GM23338 (cell line): ENCODE results near the gene TEN1. TPM values are rescaled to one million over a fixed set of nuclear protein-coding genes. Genes with fewer than 3 reads are reported as not detected.

Source experiments
- ATAC-seq: fragments of 200-7000 bp; cut with Tn5 transposase; 3 replicates; pipeline ENCODE4 v1.9.1; 2020
- DNase-seq: peaks from one replicate; pipeline ENCODE4 v3.0.0-alpha.2; 2015; ENCODE audit warnings: low spot score
- H2AFZ ChIP-seq: fragments of 200-600 bp; sonication (generic); 2 replicates; pipeline ENCODE4 v1.8.0; 2016; ENCODE audit warnings: antibody characterized with exemption, mild to moderate bottlenecking, moderate library complexity
- H3F3A ChIP-seq: fragments of 200-600 bp; sonication (generic); replicated peaks from 2 replicates; pipeline ENCODE4 v1.8.0; 2017; ENCODE audit warnings: antibody characterized with exemption, mixed run types, low read depth
- H3K27ac ChIP-seq: fragments of 200-600 bp; sonication (generic); 2 replicates; pipeline ENCODE4 v1.6.1; 2016; ENCODE audit warnings: low read depth
- H3K27me3 ChIP-seq: fragments of 200-600 bp; sonication (generic); 2 replicates; pipeline ENCODE4 v1.8.0; 2016; ENCODE audit warnings: mild to moderate bottlenecking, mixed run types, moderate library complexity; ENCODE audit not compliant: insufficient read depth
- H3K36me3 ChIP-seq: fragments of 200-600 bp; sonication (generic); 2 replicates; pipeline ENCODE4 v1.8.0; 2016; ENCODE audit warnings: mild to moderate bottlenecking; ENCODE audit not compliant: insufficient read depth
- H3K4me1 ChIP-seq: fragments of 200-600 bp; sonication (generic); 2 replicates; pipeline ENCODE4 v1.8.0; 2016; ENCODE audit warnings: mild to moderate bottlenecking, moderate library complexity; ENCODE audit not compliant: insufficient read depth
- H3K4me2 ChIP-seq: fragments of 200-600 bp; sonication (generic); 2 replicates; pipeline ENCODE4 v1.7.1; 2017; ENCODE audit warnings: mixed run types
- H3K4me3 ChIP-seq: fragments of 200-600 bp; sonication (generic); 2 replicates; pipeline ENCODE4 v1.6.1; 2016; ENCODE audit warnings: mixed run types
- H3K79me2 ChIP-seq: fragments of 200-600 bp; sonication (generic); replicated peaks from 2 replicates; pipeline ENCODE4 v1.8.0; 2017; ENCODE audit warnings: mild to moderate bottlenecking; ENCODE audit not compliant: insufficient read depth
- H3K9me2 ChIP-seq: fragments of 200-600 bp; sonication (generic); 2 replicates; pipeline ENCODE4 v1.8.0; 2017; ENCODE audit not compliant: insufficient read depth
- H4K20me1 ChIP-seq: fragments of 200-600 bp; sonication (generic); replicated peaks from 2 replicates; pipeline ENCODE4 v1.8.0; 2017; ENCODE audit warnings: mild to moderate bottlenecking; ENCODE audit not compliant: insufficient read depth
- H3K27ac Mint-ChIP-seq: 2 replicates; pipeline ENCODE4 v1.8.0; 2020; ENCODE audit warnings: inconsistent platforms, mild to moderate bottlenecking, moderate library complexity, mixed read lengths
- H3K27me3 Mint-ChIP-seq: 3 replicates; pipeline ENCODE4 v1.8.0; 2022; ENCODE audit warnings: low read depth, mild to moderate bottlenecking, moderate library complexity, mixed read lengths, inconsistent platforms; ENCODE audit not compliant: insufficient read depth, poor library complexity
- H3K36me3 Mint-ChIP-seq: 3 replicates; pipeline ENCODE4 v1.8.0; 2021; ENCODE audit warnings: low read depth, mild to moderate bottlenecking, inconsistent platforms, moderate library complexity, mixed read lengths
- H3K4me1 Mint-ChIP-seq: 3 replicates; pipeline ENCODE4 v1.8.0; 2020; ENCODE audit warnings: mild to moderate bottlenecking, inconsistent platforms, mixed read lengths
- H3K4me3 Mint-ChIP-seq: 3 replicates; pipeline ENCODE4 v1.8.0; 2021; ENCODE audit warnings: moderate library complexity, mild to moderate bottlenecking, inconsistent platforms, mixed read lengths
- H3K9me3 Mint-ChIP-seq: 3 replicates; pipeline ENCODE4 v1.8.0; 2020; ENCODE audit warnings: moderate library complexity, mild to moderate bottlenecking, inconsistent platforms, mixed read lengths
- CREB1 ChIP-seq: fragments of 250-450 bp; sonication (Bioruptor Pico); IDR thresholded peaks from 2 replicates; pipeline ENCODE4 v1.5.0; 2020; ENCODE audit warnings: low read depth, mild to moderate bottlenecking, moderate library complexity
- CTCF ChIP-seq, 2 experiments: fragments of 200-600 bp in 1 of 2; sonication (generic) in 1 of 2; conservative IDR thresholded peaks; 2 replicates each; pipeline versions ENCODE4 v1.5.1 to v1.6.1; 2016 to 2017; ENCODE audit warnings: antibody characterized with exemption in 2 of 2, low read depth in 2 of 2, mild to moderate bottlenecking in 2 of 2, moderate library complexity in 1 of 2
- EZH2 ChIP-seq: fragments of 200-600 bp; sonication (generic); IDR thresholded peaks from one replicate; pipeline ENCODE4 v1.8.0; 2017; ENCODE audit warnings: antibody characterized with exemption, mild to moderate bottlenecking, low read depth; ENCODE audit not compliant: unreplicated experiment
- EZH2phosphoT487 ChIP-seq: fragments of 200-600 bp; sonication (generic); IDR thresholded peaks from one replicate; pipeline ENCODE4 v1.8.1; 2018; ENCODE audit warnings: antibody characterized with exemption; ENCODE audit not compliant: unreplicated experiment
- JUNB ChIP-seq: IDR thresholded peaks from one replicate; pipeline ENCODE4 v1.6.1; 2016; ENCODE audit warnings: antibody characterized with exemption; ENCODE audit not compliant: unreplicated experiment
- NANOG ChIP-seq: IDR thresholded peaks from 2 replicates; pipeline ENCODE4 v1.6.1; 2016; ENCODE audit warnings: antibody characterized with exemption, borderline replicate concordance
- POLR2AphosphoS5 ChIP-seq: IDR thresholded peaks from 2 replicates; pipeline ENCODE4 v1.6.1; 2016; ENCODE audit warnings: antibody characterized with exemption, low read depth
- REST ChIP-seq: IDR thresholded peaks from one replicate; pipeline ENCODE4 v1.6.1; 2018; ENCODE audit warnings: antibody characterized with exemption; ENCODE audit not compliant: unreplicated experiment
- ZNF114 ChIP-seq: fragments of 250-450 bp; sonication (Bioruptor Pico); IDR thresholded peaks from 2 replicates; pipeline ENCODE4 v1.5.0; 2020; ENCODE audit warnings: mild to moderate bottlenecking, moderate library complexity
- ZNF331 ChIP-seq: fragments of 250-450 bp; sonication (Bioruptor Pico); IDR thresholded peaks from 2 replicates; pipeline ENCODE4 v1.5.0; 2020; ENCODE audit warnings: low read depth, mild to moderate bottlenecking, moderate library complexity
- ZNF462 ChIP-seq: fragments of 250-450 bp; sonication (Bioruptor Pico); IDR thresholded peaks from 2 replicates; pipeline ENCODE4 v1.5.0; 2020; ENCODE audit warnings: mild to moderate bottlenecking, moderate library complexity
- polyA plus RNA-seq: library from polyadenylated mRNA; unstranded; fragments of >200 nt; fragmentation: Nextera tagmentation; extraction: Ambion mirVana; gene quantifications from 2 replicates; pipeline ENCODE4 v1.2.1, GENCODE V29; 2016
- total RNA-seq: library from RNA; depleted of rRNA; stranded (reverse); fragments of >200 nt; shearing (Covaris generic); gene quantifications from 2 replicates; pipeline ENCODE4 v1.2.3, GENCODE V29; 2014
- TF ChIP-seq, protein P1 (sequence below): IDR thresholded peaks from 2 replicates; pipeline ENCODE4 v1.6.1; 2016; ENCODE audit warnings: antibody characterized with exemption

Gene TEN1
- total and polyA plus RNA-seq, 2 experiments from 2014 or later: 11.3 to 14.1 TPM

DNA sequence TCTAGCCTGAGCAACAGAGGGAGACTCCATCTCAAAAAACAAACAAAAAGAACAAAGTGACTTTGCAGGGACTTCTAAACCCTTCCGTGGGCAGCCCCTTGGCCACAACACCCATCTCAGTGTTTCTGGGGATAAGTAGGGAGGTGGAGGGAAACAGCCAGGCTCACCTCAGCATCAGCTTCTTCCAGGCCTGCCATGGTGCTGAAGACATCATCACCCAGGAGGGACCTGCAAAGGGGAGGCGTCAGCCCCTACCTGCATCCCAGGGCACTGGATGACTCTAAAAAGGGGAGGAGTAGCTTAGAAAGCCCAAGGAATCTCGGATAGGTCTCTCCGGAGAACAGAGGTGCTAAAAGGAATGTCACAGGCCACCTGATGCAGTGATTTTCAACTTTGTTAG, 48.0 kb upstream of the TEN1 start:
- DNase-seq: no peak
- Histone ChIP-seq H3K79me2 (no peaks in the 10 kb centered on the region), H3K27ac (peak overlapping the region; percentile 45; the same call in 1 of the 2 replicates), H3F3A (no peaks in the 10 kb centered on the region), H3K36me3 (no peaks in the 10 kb centered on the region), H3K9me2 (no peaks in the 10 kb centered on the region), H3K4me2 (no peak overlapping the region), H4K20me1 (no peaks in the 10 kb centered on the region), H3K4me1 (no peaks in the 10 kb centered on the region), H3K4me3 (no peak overlapping the region), H2AFZ (no peak overlapping the region), H3K27me3 (no peaks in the 10 kb centered on the region)
- H3K27me3 Mint-ChIP-seq: peaks cover 2% of the 10 kb centered on the region
- no peaks in the 10 kb centered on the region for H3K4me1 Mint-ChIP-seq
- peak; percentile 23; the same call in 2 of the 3 replicates for ATAC-seq
- H3K9me3 Mint-ChIP-seq: no peaks in the 10 kb centered on the region
- no peak overlapping the region for H3K27ac Mint-ChIP-seq
- no peak overlapping the region for H3K4me3 Mint-ChIP-seq
- peaks cover 11% of the 10 kb centered on the region for H3K36me3 Mint-ChIP-seq
- TF ChIP-seq CREB1 (CRISPR knock-in tag): no peak
- TF ChIP-seq ZNF462: no peak
- no peak for TF ChIP-seq EZH2
- TF ChIP-seq REST: no peak
- TF ChIP-seq EZH2phosphoT487: no peak
- no peak for TF ChIP-seq CTCF (conservative IDR thresholded peaks at IDR 0.05; ENCODE audit: low read depth in 2 of 2)
- no peak for TF ChIP-seq ZNF114 (CRISPR knock-in tag)
- TF ChIP-seq JUNB: no peak
- TF ChIP-seq NANOG: no peak
- no peak for TF ChIP-seq POLR2AphosphoS5
- TF ChIP-seq, protein P1, sequence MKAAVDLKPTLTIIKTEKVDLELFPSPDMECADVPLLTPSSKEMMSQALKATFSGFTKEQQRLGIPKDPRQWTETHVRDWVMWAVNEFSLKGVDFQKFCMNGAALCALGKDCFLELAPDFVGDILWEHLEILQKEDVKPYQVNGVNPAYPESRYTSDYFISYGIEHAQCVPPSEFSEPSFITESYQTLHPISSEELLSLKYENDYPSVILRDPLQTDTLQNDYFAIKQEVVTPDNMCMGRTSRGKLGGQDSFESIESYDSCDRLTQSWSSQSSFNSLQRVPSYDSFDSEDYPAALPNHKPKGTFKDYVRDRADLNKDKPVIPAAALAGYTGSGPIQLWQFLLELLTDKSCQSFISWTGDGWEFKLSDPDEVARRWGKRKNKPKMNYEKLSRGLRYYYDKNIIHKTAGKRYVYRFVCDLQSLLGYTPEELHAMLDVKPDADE: no peak
- no peak for TF ChIP-seq ZNF331 (CRISPR knock-in tag)
